A549 treated with DMSO at 1 μM for 4 hours (cell line): ENCODE data around the gene OR1M1. TPM values are rescaled to one million over a fixed set of nuclear protein-coding genes. Genes with fewer than 3 reads are reported as not detected.

Experiments
- total RNA-seq: library from RNA; stranded (reverse); fragments of 200-300 nt; extraction: Qiagen RNA extraction; gene quantifications from 5 replicates; pipeline ENCODE4 v1.2.3, GENCODE V29; 2022; ENCODE audit warnings: low read depth

The OR1M1 gene
- total RNA-seq: not detected in 5 replicates

GRCh38 chr19:9086761-9087160 lies at the start of gene OR1M1:
Gene OR1M1, plus strand, starts transcription at chr19:9087061. Its CDS starts 6,184 bp downstream, at chr19:9093245.

GRCh38 chr19:9107375-9107774 lies 20.5 kb downstream of the OR1M1 start, which contains the start of gene OR7G2:
Gene OR7G2, minus strand, starts transcription at chr19:9107475. Its CDS starts 4,232 bp downstream, at chr19:9103243.

GRCh38 chr19:9115307-9115813 lies 28.5 kb downstream of the OR1M1 start, which contains the start of gene OR7G1:
Gene OR7G1, minus strand, starts transcription at chr19:9115763. Its CDS starts 0 bp downstream, at chr19:9115763.

GRCh38 chr19:9126900-9127405 lies 40.1 kb downstream of the OR1M1 start, which contains the start of gene OR7G3:
Gene OR7G3, minus strand, starts transcription at chr19:9126950. Its CDS starts 0 bp downstream, at chr19:9126950.

GRCh38 chr19:9140159-9140874 lies 53.5 kb downstream of the OR1M1 start, which contains the start of gene ZNF317:
Gene ZNF317, plus strand, starts transcription at chr19:9140397. Its CDS starts 15,620 bp downstream, at chr19:9156017.

Other genes with a start within 250 kb of the OR1M1 start
- 0.03 to 0.08 TPM (median 0.06 TPM) in 5 replicates for gene MUC16, start 76.7 kb upstream of the OR1M1 start, total RNA-seq
- gene OR7G2, start 20.4 kb downstream of the OR1M1 start, total RNA-seq: not detected in 5 replicates
- not detected in 5 replicates for gene OR7G1, start 28.7 kb downstream of the OR1M1 start, total RNA-seq
- not detected in 5 replicates for gene OR7G3, start 39.9 kb downstream of the OR1M1 start, total RNA-seq
- gene ZNF317, start 53.3 kb downstream of the OR1M1 start, total RNA-seq: 17.5 to 21.9 TPM (median 19.7 TPM) in 5 replicates
- gene OR7D2, start 91.9 kb downstream of the OR1M1 start, total RNA-seq: not detected in 5 replicates
- not detected in 5 replicates for gene OR7D4, start 132.5 kb downstream of the OR1M1 start, total RNA-seq
- gene OR7E24, start 163.9 kb downstream of the OR1M1 start, total RNA-seq: not detected in 5 replicates
- 0.95 to 1.9 TPM (median 1.5 TPM) in 5 replicates for gene ZNF699, start 222.8 kb downstream of the OR1M1 start, total RNA-seq
- 3.6 to 6.4 TPM (median 5.7 TPM) in 5 replicates for gene ZNF559, start 237.1 kb downstream of the OR1M1 start, total RNA-seq